ENCODE data around the gene CTDSPL. TPM values are rescaled to one million over a fixed set of nuclear protein-coding genes. Genes with fewer than 3 reads are reported as not detected.
"Not testable (repeated sequence)": the region's sequence is repeated elsewhere in the genome, so short reads cannot be mapped to it uniquely, and the experiment has no call there.

Gene CTDSPL
- total RNA-seq, 2 donors from 2014 or later: 59.3 to 60.3 TPM

DNA sequence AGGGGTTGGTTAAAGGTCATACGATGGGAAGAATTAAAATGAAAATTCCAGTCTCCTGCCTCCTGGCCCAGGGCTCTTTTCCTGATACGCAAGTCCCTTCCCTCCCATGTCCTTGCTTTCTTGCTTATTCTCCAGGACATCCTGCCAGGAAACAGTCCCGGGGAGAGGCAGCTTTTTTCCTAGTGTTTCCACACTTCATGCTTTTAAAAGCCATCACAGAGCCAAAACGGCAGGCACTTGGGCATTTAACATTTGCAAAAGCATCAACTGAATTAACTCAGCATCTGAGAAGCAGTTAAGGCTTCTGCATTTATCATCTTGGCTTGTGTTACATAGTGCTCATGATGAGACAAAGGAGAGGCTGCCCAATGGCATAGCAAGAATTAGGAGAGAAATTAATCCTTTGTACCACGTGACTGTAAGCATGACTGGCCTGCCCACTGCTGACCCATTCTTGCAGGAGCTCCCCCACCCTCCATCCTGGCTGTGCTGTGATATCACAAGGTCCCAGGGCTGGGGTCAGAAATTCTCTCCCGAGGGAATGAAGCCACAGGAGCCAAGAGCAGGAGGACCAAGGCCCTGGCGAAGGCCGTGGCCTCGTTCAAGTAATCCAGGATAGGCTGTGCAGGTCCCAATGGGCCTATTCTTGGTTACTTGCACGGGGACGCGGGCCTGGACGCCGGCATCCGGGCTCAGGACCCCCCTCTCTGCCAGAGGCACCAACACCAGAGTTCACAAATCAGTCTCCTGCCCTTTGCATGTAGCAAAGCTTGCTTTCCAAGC lies 107.3 kb downstream of the CTDSPL start:
- intact Hi-C loops (cut with DNase I): no loop called here
- Histone ChIP-seq H3K27ac (no peak overlapping the region), H3K36me3 (no peaks in the 10 kb centered on the region), H3K9me3 (no peaks in the 10 kb centered on the region), H3K27me3 (replicated peaks; ENCODE audit: insufficient read depth) (no peaks in the 10 kb centered on the region), H3K4me1 (replicated peaks) (no peaks in the 10 kb centered on the region), H3K4me3 (no peak overlapping the region)
- TF ChIP-seq, protein P1, sequence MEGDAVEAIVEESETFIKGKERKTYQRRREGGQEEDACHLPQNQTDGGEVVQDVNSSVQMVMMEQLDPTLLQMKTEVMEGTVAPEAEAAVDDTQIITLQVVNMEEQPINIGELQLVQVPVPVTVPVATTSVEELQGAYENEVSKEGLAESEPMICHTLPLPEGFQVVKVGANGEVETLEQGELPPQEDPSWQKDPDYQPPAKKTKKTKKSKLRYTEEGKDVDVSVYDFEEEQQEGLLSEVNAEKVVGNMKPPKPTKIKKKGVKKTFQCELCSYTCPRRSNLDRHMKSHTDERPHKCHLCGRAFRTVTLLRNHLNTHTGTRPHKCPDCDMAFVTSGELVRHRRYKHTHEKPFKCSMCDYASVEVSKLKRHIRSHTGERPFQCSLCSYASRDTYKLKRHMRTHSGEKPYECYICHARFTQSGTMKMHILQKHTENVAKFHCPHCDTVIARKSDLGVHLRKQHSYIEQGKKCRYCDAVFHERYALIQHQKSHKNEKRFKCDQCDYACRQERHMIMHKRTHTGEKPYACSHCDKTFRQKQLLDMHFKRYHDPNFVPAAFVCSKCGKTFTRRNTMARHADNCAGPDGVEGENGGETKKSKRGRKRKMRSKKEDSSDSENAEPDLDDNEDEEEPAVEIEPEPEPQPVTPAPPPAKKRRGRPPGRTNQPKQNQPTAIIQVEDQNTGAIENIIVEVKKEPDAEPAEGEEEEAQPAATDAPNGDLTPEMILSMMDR (IDR thresholded peaks at IDR 0.05): no peak
- TF ChIP-seq POLR2AphosphoS5 (IDR thresholded peaks at IDR 0.05) (no peak), POLR2A (IDR thresholded peaks at IDR 0.05) (no peak)
- WGBS: 87% methylated on average over 15 of the region's 15 CpGs
- no peak for DNase-seq (ENCODE audit: low spot score)

DNA sequence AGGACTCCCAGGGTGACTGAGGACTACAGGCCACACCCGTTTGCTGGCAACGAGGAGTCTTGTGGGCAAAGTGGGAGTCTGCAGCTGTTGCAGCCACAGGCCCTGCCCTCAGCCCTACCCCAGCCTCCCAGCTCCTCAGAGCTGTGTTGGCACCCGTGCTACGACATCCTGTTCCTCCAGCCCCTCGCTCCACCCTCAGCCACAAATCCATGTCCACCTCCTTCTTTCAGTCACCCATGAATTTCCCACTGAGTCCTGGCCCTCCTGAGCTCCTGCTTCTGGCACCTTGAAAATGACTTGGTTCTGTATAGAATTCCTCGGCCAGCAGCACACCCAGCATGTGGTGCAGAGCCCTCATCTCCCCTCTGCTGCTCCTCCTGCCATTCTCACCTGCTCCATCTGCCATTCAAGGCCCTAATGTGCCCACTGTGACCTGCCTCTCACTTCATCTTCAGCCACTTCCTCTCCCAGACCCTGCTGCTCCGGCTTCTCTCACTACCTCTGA lies 108.0 kb downstream of the CTDSPL start:
- no peak overlapping the region for H3K27ac ChIP-seq
- 71% methylated on average over 6 of the region's 7 CpGs for WGBS
- no peak for DNase-seq (ENCODE audit: low spot score)

DNA sequence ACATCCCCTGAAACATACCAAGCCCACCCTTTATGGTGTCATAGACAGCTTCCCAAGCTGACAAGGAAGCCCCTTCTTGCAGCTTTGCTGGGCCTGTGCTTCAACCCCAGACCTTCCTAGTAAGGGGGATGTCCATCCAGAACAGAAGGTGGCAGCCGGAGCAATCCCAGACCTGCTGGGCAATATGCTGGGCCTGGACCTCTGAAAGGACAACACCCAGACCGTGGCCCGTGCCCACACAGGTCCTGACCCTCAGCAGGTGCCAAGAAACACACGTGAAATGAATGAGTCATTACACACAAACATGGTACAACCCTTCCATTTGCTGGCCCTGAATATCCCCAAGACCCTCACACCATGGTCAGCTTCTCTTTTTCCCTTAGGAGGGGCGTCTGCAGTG lies 109.1 kb downstream of the CTDSPL start:
- intact Hi-C loops (cut with DNase I): no loop called here
- H3K36me3 ChIP-seq: peaks cover 0 to 2% of the 10 kb centered on the region in 2 donors
- no peaks in the 10 kb centered on the region for H3K9me3 ChIP-seq
- 90% methylated on average over 5 of the region's 5 CpGs for WGBS
- no peak for TF ChIP-seq POLR2AphosphoS5 (IDR thresholded peaks at IDR 0.05)
- TF ChIP-seq, protein P1 (IDR thresholded peaks at IDR 0.05): no peak
- no peak for TF ChIP-seq POLR2A (IDR thresholded peaks at IDR 0.05)
- H3K4me3 ChIP-seq: no peak overlapping the region
- no peak overlapping the region for H3K27ac ChIP-seq
- no peak for DNase-seq (ENCODE audit: low spot score)
- no peaks in the 10 kb centered on the region for H3K27me3 ChIP-seq (replicated peaks; ENCODE audit: insufficient read depth)
- no peaks in the 10 kb centered on the region for H3K4me1 ChIP-seq (replicated peaks)

More for the DNA sequence above, 108.0 kb downstream of the CTDSPL start:
- intact Hi-C loops (cut with DNase I): no loop called here
- H3K36me3 ChIP-seq: no peaks in the 10 kb centered on the region
- no peaks in the 10 kb centered on the region for H3K27me3 ChIP-seq (replicated peaks; ENCODE audit: insufficient read depth)
- no peaks in the 10 kb centered on the region for H3K9me3 ChIP-seq
- no peaks in the 10 kb centered on the region for H3K4me1 ChIP-seq (replicated peaks)
- TF ChIP-seq, protein P1 (IDR thresholded peaks at IDR 0.05): no peak
- TF ChIP-seq POLR2A (IDR thresholded peaks at IDR 0.05) (no peak), POLR2AphosphoS5 (IDR thresholded peaks at IDR 0.05) (no peak)
- no peak overlapping the region for H3K4me3 ChIP-seq

DNA sequence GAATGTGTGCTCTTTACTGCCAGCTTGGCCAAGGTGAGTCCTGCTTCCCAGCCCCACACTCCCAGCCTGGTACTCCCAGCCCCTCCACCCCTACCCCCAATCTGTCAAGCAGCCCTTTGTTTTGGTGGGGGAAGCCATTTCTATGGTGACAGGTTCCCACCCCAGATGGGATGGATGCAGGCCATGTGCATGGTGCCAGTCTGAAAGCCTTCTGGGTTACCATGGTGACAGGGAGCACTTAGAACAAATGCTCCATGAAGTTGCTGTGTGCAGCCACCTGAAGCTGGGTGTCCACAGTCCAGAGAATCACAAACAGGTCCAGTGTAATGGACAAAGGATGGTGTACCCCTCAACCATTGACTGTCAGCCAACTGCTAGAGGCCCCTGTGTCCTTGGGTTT lies 109.8 kb downstream of the CTDSPL start:
- no peaks in the 10 kb centered on the region for H3K9me3 ChIP-seq
- H3K27ac ChIP-seq: no peak overlapping the region
- peaks cover 0 to 8% of the 10 kb centered on the region in 2 donors for H3K36me3 ChIP-seq
- no peak for DNase-seq (ENCODE audit: low spot score)
- intact Hi-C loops (cut with DNase I): no loop called here
- no peak overlapping the region for H3K4me3 ChIP-seq
- H3K27me3 ChIP-seq (replicated peaks; ENCODE audit: insufficient read depth): no peaks in the 10 kb centered on the region
- TF ChIP-seq POLR2AphosphoS5 (IDR thresholded peaks at IDR 0.05) (no peak), POLR2A (IDR thresholded peaks at IDR 0.05) (no peak)
- TF ChIP-seq, protein P1 (IDR thresholded peaks at IDR 0.05): no peak
- H3K4me1 ChIP-seq (replicated peaks): no peaks in the 10 kb centered on the region

DNA sequence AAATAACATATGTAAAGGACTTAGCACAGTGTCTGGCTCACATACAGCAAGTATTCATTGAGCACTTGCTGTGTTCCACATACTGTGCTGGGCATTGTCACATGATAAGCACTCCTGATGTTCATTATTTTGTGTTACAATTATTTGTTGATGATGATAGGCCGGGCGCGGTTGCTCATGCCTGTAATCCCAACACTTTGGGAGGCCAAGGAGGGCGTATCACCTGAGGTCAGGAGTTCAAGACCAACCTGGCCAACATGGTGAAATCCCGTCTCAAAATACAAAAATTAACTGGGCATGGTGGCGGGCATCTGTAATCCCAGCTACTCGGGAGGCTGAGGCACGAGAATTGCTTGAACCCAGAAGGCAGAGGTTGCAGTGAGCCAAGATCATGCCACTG lies 110.4 kb downstream of the CTDSPL start:
- intact Hi-C loops (cut with DNase I); H3K27ac ChIP-seq; H3K4me1 ChIP-seq (replicated peaks); H3K27me3 ChIP-seq (replicated peaks; ENCODE audit: insufficient read depth); DNase-seq (ENCODE audit: low spot score); H3K4me3 ChIP-seq; H3K9me3 ChIP-seq: not testable (repeated sequence)
- WGBS: 85% methylated on average over 8 of the region's 8 CpGs
- H3K36me3 ChIP-seq: peaks cover 0 to 13% of the 10 kb centered on the region in 2 donors

Data from prostate gland (tissue), 2 donors.